ENCODE data around the gene HMGB4. TPM values are rescaled to one million over a fixed set of nuclear protein-coding genes. Genes with fewer than 3 reads are reported as not detected.

The HMGB4 gene
- not detected for polyA plus RNA-seq (ENCODE audit: insufficient read depth in 1 of 5, insufficient read length in 5 of 5, low replicate concordance in 1 of 5)
- long read RNA-seq, donor 1, result 0 reads
- long read RNA-seq, donor 2, result 0 reads
- long read RNA-seq, donor 3, result 0 reads
- long read RNA-seq, donor 4, result 0 reads
- long read RNA-seq, donor 5, result 0 reads
- long read RNA-seq, donor 6, result 0 reads
- long read RNA-seq, donor 7, result 0 reads
- long read RNA-seq, donor 8, result 0 reads

- DNase-seq, result no peak
Measured at GRCh38 chr1:33863779-33864178, at the start of gene HMGB4. Gene HMGB4, plus strand, starts transcription at chr1:33864079. Its CDS starts 113 bp downstream, at chr1:33864192.

GRCh38 chr1:33814166-33814565, 49.7 kb upstream of the HMGB4 start:
- DNase-seq, result no peak

- DNase-seq, result no peak
Measured at GRCh38 chr1:33815061-33815460, 48.8 kb upstream of the HMGB4 start.

- DNase-seq, result no peak
Measured at GRCh38 chr1:33818071-33818470, 45.8 kb upstream of the HMGB4 start.

- no peak for DNase-seq
Measured at GRCh38 chr1:33819290-33819912, 44.5 kb upstream of the HMGB4 start.

DNA sequence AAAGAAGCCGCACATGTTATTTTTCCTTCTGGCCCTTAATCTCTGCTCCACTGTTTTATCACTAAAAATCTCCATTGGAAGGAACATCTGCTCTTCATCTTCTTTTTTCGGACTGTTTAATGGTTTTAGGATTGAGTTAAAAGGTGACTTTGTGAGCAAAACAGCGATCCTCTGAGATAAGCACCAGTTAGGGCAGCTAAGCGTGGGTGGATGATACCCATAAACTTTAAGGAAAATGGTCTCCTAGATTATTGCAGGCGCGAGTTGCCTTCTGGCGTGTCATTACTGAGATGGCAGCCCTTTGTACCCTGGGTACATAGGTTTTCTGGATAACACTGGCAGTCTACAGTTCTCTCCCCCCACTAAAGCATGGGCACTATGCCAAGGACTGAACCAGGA, 44.0 kb upstream of the HMGB4 start:
- DNase-seq, result no peak

- DNase-seq, result no peak
Measured at GRCh38 chr1:33820804-33821203, 43.1 kb upstream of the HMGB4 start.

GRCh38 chr1:33821291-33821690, 42.6 kb upstream of the HMGB4 start:
- no peak for DNase-seq

GRCh38 chr1:33822396-33822795, 41.5 kb upstream of the HMGB4 start:
- no peak for DNase-seq

GRCh38 chr1:33823401-33823800, 40.5 kb upstream of the HMGB4 start:
- DNase-seq, result no peak

GRCh38 chr1:33823830-33824229, 40.0 kb upstream of the HMGB4 start:
- DNase-seq, result no peak

GRCh38 chr1:33824321-33824720, 39.6 kb upstream of the HMGB4 start:
- DNase-seq, result no peak

DNA sequence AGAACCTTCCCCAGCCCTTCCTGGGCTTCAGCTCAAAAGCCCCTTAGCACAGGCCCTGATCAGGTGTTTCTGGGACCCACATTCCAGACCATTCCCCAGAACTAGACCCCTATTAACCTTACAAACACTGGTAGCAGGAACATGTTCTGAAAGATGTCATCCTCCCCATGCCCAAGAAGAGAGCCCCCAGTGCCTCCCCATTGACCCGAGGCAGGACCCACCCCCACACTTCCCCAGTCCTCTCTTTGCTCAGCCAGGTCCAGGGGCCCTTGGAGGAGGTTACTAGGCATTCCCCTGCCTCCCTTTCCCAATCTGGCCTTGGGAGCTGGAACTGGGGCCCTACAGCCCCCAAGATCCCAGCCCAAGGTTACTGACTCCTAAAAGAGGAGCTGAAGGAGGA, 38.9 kb upstream of the HMGB4 start:
- DNase-seq, result no peak

- no peak for DNase-seq
Measured at GRCh38 chr1:33825506-33825905, 38.4 kb upstream of the HMGB4 start.

DNA sequence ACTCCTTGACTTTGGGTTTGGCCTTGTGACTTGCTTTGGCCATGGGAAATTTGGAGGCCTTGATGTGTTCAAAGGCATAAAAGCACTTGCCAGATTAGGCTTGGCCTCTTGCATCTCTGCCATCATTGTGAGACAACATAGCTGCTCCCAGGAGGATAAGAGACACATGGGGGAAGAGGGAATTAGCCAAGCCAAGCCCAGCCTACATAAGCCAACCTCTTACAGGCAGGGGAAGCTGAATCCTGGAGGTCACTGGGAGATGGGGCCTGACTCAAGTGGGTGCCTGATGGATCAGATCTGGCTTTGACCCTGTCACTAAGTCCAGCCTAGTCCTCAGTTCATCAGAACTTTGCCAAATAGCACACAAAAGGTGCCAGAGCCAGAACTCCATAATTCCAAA, 37.6 kb upstream of the HMGB4 start:
- no peak for DNase-seq

DNA sequence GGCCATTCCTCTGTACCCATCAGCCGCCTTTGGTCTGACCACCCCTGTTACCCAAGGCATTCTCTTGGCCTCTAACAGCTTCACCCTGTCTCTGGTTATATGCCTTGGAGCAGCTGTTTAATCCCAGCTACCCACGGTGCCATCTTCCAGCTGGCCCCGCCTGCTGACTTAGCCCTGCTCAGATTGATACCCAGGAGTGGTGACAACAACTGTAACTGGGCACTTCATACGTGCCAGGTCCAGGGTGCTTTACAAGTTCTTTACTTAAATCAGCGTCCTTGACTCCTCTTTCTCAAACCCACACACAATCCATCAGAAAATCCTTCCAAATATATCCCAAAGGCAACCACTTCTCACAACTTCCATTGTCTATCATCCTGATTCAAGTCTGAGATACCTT, 37.2 kb upstream of the HMGB4 start:
- DNase-seq, result no peak

DNA sequence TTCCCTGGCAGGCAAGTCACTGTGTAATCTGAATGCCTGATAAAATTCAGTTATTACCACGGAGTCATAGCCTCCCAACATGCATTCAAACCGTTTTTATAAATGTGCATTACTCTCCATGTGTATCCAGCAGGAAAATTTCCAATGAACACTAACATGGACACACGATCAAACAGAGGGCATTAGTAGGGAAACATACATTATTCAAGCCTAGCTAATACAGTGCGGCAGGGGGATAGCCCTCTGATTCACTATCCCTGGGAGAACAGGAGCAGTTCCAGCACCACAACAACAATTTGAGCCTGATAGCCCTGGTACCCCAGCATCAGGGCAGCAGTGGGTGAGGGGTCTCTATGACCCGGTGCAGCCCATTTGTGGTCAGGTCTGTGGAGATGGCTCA, 35.8 kb upstream of the HMGB4 start:
- no peak for DNase-seq

- DNase-seq, result no peak
Measured at GRCh38 chr1:33828654-33829053, 35.2 kb upstream of the HMGB4 start.

DNA sequence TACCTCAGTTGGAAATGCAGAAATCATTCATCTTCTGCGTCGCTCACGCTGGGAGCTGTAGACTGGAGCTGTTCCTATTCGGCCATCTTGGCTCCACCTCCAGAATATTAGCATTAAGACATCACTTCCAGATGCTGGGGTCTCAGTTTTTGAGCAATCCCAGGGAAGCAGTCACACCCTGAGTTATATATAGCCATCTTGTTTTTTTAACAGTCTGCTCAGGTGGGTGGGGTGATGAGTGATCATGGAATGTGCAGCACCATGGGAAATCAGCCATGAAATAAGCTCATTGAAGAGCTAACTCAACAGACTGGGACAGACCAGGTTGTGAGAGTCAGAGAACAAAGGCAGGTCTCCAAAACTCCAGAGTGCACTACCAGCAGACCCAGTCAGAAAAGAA, 27.0 kb upstream of the HMGB4 start:
- DNase-seq, result no peak

GRCh38 chr1:33837635-33838034, 26.2 kb upstream of the HMGB4 start:
- no peak for DNase-seq

GRCh38 chr1:33841494-33841893, 22.4 kb upstream of the HMGB4 start:
- DNase-seq, result peak in 1 of 2 donors; percentile 6

DNA sequence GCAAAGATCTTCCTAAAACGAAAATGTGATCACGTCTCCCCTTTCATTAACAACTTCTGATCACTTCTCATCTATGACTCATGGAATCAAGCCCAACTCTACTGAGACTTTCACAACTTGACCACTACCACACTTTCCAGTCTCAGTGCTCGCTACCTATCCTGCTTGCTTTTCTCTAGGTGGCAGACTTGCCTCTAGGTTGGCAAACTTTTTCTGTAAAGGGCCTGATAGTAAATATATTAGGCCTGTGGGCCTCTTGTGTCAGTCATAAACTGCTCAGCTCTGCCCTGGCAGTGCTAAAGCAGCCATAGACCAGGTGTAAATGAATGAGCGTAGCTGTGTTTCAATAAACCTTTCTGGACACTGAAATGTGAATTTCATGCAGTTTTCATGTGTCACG, 21.5 kb upstream of the HMGB4 start:
- DNase-seq, result no peak

GRCh38 chr1:33844166-33844565, 19.7 kb upstream of the HMGB4 start:
- no peak for DNase-seq

- DNase-seq, result no peak
Measured at GRCh38 chr1:33846861-33847260, 17.0 kb upstream of the HMGB4 start.
